Astrocyte (in vitro differentiated cells and primary cell): Measurements from ENCODE around the gene NANOS1. TPM values are rescaled to one million over a fixed set of nuclear protein-coding genes. Genes with fewer than 3 reads are reported as not detected.

Experiments used
- DNase-seq: peaks from one replicate; pipeline ENCODE4 v3.0.0-alpha.2; 2010; ENCODE audit warnings: low read depth
- FAIRE-seq: peaks from 2 replicates; lab custom pipeline; 2011; peaks lifted over from hg19 to GRCh38; lab: Jason Lieb, UNC
- H2AFZ ChIP-seq: 2 replicates; pipeline ENCODE4 v1.6.0; 2012; ENCODE audit warnings: low read depth, low read length, inconsistent platforms
- H3K27ac ChIP-seq: 2 replicates; pipeline ENCODE4 v1.5.1; 2011; ENCODE audit warnings: low read depth, low read length, inconsistent platforms
- H3K27me3 ChIP-seq: 2 replicates; pipeline ENCODE4 v1.6.0; 2011; ENCODE audit warnings: low read length, inconsistent platforms; ENCODE audit not compliant: insufficient read depth
- H3K36me3 ChIP-seq: 2 replicates; pipeline ENCODE4 v1.5.1; 2011; ENCODE audit warnings: low read length, inconsistent platforms; ENCODE audit not compliant: insufficient read depth
- H3K4me1 ChIP-seq: 2 replicates; pipeline ENCODE4 v1.5.1; 2011; ENCODE audit warnings: low read length, inconsistent platforms; ENCODE audit not compliant: insufficient read depth
- H3K4me2 ChIP-seq: 2 replicates; pipeline ENCODE4 v1.6.0; 2012; ENCODE audit warnings: low read length, inconsistent platforms
- H3K4me3 ChIP-seq: 2 replicates; pipeline ENCODE4 v1.5.1; 2011; ENCODE audit warnings: low read depth, mild to moderate bottlenecking, low read length, inconsistent platforms; ENCODE audit not compliant: insufficient read depth
- H3K79me2 ChIP-seq: 2 replicates; pipeline ENCODE4 v1.6.0; 2012; ENCODE audit warnings: mild to moderate bottlenecking, low read length, inconsistent platforms; ENCODE audit not compliant: insufficient read depth
- H3K9ac ChIP-seq: 2 replicates; pipeline ENCODE4 v1.6.0; 2012; ENCODE audit warnings: mild to moderate bottlenecking, low read length, inconsistent platforms
- H3K9me3 ChIP-seq: 2 replicates; pipeline ENCODE4 v1.5.1; 2012; ENCODE audit warnings: low read depth, mild to moderate bottlenecking, low read length, inconsistent platforms; ENCODE audit not compliant: insufficient read depth
- H4K20me1 ChIP-seq: 2 replicates; pipeline ENCODE4 v1.6.0; 2012; ENCODE audit warnings: low read length, inconsistent platforms; ENCODE audit not compliant: insufficient read depth
- H3K27ac Mint-ChIP-seq: one replicate; pipeline ENCODE4 v1.8.0; 2021; ENCODE audit warnings: mild to moderate bottlenecking, mixed read lengths; ENCODE audit not compliant: unreplicated experiment
- H3K27me3 Mint-ChIP-seq: one replicate; pipeline ENCODE4 v1.8.0; 2021; ENCODE audit warnings: low read depth, mixed read lengths; ENCODE audit not compliant: unreplicated experiment
- H3K36me3 Mint-ChIP-seq: one replicate; pipeline ENCODE4 v1.8.0; 2021; ENCODE audit warnings: low read depth, mixed read lengths; ENCODE audit not compliant: unreplicated experiment
- H3K4me1 Mint-ChIP-seq: one replicate; pipeline ENCODE4 v1.8.0; 2021; ENCODE audit warnings: low read depth, mixed read lengths; ENCODE audit not compliant: unreplicated experiment
- H3K4me3 Mint-ChIP-seq: one replicate; pipeline ENCODE4 v1.8.0; 2021; ENCODE audit warnings: mild to moderate bottlenecking, moderate library complexity, mixed read lengths; ENCODE audit not compliant: unreplicated experiment
- H3K9me3 Mint-ChIP-seq: one replicate; pipeline ENCODE4 v1.8.0; 2021; ENCODE audit warnings: mild to moderate bottlenecking, mixed read lengths; ENCODE audit not compliant: unreplicated experiment
- CTCF ChIP-seq: IDR thresholded peaks from 2 replicates; pipeline ENCODE4 v1.5.1; 2011; ENCODE audit warnings: low read depth, mild to moderate bottlenecking, inconsistent platforms, low read length, moderate library complexity; ENCODE audit not compliant: insufficient read depth
- EZH2 ChIP-seq: IDR thresholded peaks from 2 replicates; pipeline ENCODE4 v1.6.1; 2012; ENCODE audit warnings: mild to moderate bottlenecking, low read length, inconsistent platforms; ENCODE audit not compliant: insufficient read depth
- total RNA-seq: library from RNA; stranded (reverse); gene quantifications from 2 replicates; pipeline ENCODE4 v1.2.1, GENCODE V29; 2021

Gene NANOS1
- total RNA-seq, 1 donor from 2014 or later, result 4.7 TPM

- Mint-ChIP-seq H3K36me3 (peaks cover 14% of the 10 kb centered on the region), H3K4me3 (no peak overlapping the region), H3K4me1 (peaks cover 3% of the 10 kb centered on the region), H3K27me3 (no peaks in the 10 kb centered on the region), H3K27ac (no peak overlapping the region), H3K9me3 (no peaks in the 10 kb centered on the region)
- Histone ChIP-seq H3K9ac (no peak overlapping the region), H3K27ac (no peak overlapping the region), H2AFZ (no peak overlapping the region), H4K20me1 (peaks cover 87% of the 10 kb centered on the region), H3K4me2 (no peak overlapping the region), H3K4me3 (no peak overlapping the region), H3K27me3 (no peaks in the 10 kb centered on the region), H3K36me3 (peaks cover 83% of the 10 kb centered on the region), H3K4me1 (no peaks in the 10 kb centered on the region), H3K9me3 (no peaks in the 10 kb centered on the region), H3K79me2 (peaks cover 87% of the 10 kb centered on the region)
- no peak for FAIRE-seq
- TF ChIP-seq CTCF (no peak), EZH2 (no peak)
- no peak for DNase-seq
Observed at GRCh38 chr10:119058010-119058409, 28.5 kb downstream of the NANOS1 start.

GRCh38 chr10:119059557-119059956, 30.0 kb downstream of the NANOS1 start:
- no peak for FAIRE-seq

More at GRCh38 chr10:119059557-119059956, 30.0 kb downstream of the NANOS1 start:
- peaks cover 91% of the 10 kb centered on the region for H3K79me2 ChIP-seq
- DNase-seq, result no peak
- no peak overlapping the region for H3K4me3 ChIP-seq
- no peak overlapping the region for H3K4me2 ChIP-seq
- Mint-ChIP-seq H3K9me3 (no peaks in the 10 kb centered on the region), H3K36me3 (peaks cover 12% of the 10 kb centered on the region), H3K27ac (no peak overlapping the region), H3K4me1 (peaks cover 3% of the 10 kb centered on the region), H3K27me3 (no peaks in the 10 kb centered on the region), H3K4me3 (no peak overlapping the region)
- H3K36me3 ChIP-seq, result peaks cover 90% of the 10 kb centered on the region
- H3K27ac ChIP-seq, result no peak overlapping the region
- no peaks in the 10 kb centered on the region for H3K27me3 ChIP-seq
- H3K4me1 ChIP-seq, result no peaks in the 10 kb centered on the region
- H4K20me1 ChIP-seq, result peaks cover 89% of the 10 kb centered on the region
- no peak for TF ChIP-seq EZH2
- no peak for TF ChIP-seq CTCF
- H2AFZ ChIP-seq, result no peak overlapping the region
- no peak overlapping the region for H3K9ac ChIP-seq
- no peaks in the 10 kb centered on the region for H3K9me3 ChIP-seq
